Islet precursor cell (in vitro differentiated cells): ENCODE results near the gene COPG2.
A peak's percentile ranks its signal among the peaks of the same experiment; 100 is the strongest.
"Not testable (repeated sequence)": the region's sequence is repeated elsewhere in the genome, so short reads cannot be mapped to it uniquely, and the experiment has no call there.

ENCODE experiments used
- DNase-seq: peaks from one replicate; pipeline ENCODE4 v3.0.0-alpha.2; 2018

Gene COPG2

DNA sequence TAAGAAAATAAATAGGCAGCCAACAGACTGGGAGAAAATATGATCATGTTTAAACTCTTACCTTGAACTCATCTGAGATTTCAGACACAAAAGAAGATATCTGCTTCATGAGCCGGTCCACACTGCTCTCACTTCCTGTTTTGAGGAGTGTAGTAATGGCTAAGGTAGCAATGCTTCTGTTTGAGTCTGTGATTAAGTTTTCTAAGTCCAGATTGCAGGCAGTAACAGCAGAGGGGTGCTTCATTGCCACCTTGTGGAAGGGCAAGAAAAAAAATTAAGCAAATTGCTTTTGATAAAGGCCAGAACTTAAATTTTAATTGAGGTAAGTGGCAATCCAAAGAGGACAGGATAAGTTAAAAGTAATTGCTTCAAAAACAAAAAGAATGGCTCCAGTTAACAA is 107.6 kb downstream of the COPG2 start:
- no peak for DNase-seq

DNA sequence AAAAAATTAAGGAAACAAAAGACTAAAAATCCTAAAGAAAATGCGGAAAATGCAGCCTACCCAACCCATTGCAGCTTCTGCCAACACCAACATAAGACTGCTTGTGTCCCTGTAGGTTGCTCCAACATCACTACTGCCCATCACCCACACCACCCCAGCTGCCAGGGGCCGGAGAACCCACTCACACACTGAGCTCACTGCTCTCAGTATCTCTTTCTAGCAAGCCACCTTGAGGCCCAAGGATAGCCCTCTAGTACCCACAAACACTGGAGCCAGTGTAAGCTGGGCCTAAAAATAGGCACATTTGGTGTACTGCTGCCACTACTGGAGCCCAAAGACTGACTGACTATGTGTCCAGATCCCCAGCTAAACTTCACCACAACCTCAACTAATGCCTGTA is 109.4 kb downstream of the COPG2 start:
- no peak for DNase-seq

DNA sequence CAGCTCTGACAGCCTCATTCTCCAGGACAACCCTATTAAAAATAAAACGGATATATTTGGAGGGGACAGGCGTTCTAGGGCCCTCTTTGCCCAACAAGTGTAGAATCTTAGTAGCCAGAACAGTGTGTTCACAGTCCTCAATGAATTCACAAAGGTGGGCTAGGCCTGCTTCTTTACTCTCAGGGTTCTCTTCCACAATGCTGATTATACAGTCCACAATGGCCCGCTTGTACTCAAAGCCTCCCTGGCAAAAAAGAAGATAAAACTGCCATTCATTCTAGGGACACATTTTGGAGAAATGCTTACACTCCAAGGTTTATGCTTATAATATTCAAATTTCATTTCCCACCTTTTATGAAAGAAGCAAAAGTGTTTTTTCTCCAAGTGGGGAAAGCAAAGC is 114.1 kb downstream of the COPG2 start:
- no peak for DNase-seq

DNA sequence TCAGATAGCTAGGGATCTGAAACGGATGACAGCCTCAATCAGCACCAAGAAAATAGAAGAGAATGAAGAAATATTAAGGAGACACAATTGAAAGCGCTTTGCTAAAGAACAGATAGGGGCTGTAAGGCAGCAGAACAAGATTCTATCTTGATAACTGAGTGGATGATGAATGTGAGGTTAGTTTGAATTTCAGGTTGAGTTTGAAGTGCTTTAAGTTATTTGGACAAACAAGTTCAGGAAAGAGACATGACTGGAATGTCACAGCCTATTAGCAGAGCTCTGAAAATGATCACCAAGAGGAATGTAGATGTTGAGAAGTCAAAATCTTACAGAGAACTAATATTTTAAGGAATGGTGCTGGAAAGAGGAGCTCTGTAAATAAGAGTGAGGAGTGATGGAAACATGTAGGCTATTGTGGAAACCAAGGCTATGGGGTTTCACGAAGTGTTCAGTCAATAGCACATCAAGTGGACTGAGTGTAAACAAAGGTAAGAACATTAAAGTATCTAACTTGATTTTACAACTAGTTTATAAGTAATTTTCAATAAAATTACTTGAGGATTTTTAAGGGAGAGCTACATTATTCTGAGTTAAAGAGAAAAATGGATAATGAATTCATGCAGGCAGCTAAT is 115.0 kb downstream of the COPG2 start:
- DNase-seq: no peak

DNA sequence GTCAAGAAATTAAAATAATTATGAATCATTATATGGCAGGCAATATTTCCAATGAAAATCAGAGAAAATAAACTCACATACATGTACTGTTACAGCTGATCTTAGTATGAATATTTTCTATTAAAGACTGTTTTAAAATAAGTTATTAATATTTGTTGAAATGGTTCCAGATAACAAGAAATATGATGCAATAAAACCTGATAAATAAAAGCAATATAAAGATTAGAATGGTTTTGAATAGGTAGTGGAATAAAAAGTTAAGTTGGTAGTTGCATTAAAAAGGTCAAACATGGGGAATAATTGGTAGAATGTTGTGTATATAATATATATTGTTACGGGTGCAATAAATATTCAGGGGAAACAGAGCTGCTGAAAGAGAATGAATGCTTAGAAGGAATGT is 124.2 kb downstream of the COPG2 start:
- no peak for DNase-seq

DNA sequence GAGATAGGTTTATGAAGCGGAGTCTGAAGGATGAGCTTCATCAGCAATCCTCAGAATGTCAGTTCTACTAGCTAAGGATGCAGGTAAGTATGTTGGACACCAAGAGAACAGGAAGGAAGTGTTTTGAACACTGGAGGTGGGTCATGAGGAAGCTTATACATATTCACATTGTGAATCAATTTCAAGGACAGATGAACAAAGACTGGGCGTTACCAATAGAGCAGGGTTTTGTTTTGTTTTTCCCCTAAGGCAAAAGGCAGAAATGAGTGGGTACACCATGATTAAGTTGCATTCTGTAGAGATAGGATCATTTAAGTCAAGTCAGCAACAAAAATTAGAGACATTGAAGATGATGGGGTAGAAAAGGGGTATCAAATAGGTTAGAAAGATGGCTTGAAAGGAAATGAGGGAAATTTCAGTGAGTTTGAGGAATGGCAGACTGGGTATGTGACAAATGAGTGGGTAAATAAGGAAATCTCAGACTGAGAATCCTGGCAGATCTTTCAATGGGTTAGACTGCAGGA is 125.0 kb downstream of the COPG2 start:
- no peak for DNase-seq

DNA sequence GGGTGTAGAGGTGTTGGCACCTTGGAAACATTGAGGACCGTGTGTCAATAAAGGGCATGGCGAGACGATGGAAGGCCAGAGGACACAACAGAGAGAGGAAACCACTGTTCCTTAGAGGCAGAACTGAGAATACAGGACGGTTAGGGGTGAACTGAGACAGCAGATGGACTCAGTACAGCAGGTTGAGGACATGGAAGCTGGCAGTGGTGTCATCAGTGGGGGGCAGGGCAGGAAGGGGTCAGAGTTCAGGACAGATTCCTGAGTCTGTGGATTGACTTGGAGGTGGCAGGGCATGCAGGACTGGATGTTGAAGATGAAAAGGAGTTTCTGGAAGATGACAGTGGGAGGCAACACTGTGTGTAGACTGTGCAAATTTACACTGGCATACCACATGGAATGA is 126.3 kb downstream of the COPG2 start:
- DNase-seq: not testable (repeated sequence)

DNA sequence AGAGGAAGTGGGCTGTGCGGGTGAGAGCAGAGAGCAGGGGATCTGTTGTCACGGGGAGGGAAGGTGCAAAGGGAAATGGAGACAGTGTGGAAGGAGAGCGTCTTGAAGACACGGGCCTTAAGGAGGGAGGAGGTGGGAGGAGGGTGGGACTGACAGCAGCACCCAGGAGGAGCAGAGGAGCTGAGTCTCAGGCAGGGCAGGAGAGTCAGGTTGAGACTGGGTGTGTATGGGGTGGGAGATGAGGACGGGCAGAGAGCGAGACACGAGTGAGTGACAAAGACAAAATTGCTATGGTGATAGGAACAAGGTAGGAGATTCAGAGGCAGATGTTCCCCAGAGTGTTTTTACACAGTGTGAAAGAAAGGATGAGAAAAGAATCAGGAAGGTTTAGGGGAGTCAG is 127.3 kb downstream of the COPG2 start:
- DNase-seq: not testable (repeated sequence)

DNA sequence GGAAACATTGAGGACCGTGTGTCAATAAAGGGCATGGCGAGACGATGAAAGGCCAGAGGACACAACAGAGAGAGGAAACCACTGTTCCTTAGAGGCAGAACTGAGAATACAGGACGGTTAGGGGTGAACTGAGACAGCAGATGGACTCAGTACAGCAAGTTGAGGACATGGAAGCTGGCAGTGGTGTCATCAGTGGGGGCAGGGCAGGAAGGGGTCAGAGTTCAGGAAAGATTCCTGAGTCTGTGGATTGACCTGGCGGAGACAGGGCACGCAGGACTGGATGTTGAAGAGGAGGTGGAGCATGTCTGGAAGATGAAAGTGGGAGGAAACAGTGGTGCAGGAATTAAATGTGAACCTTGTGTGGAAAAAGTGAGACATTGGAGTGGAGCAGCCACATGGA is 130.7 kb downstream of the COPG2 start:
- not testable (repeated sequence) for DNase-seq

DNA sequence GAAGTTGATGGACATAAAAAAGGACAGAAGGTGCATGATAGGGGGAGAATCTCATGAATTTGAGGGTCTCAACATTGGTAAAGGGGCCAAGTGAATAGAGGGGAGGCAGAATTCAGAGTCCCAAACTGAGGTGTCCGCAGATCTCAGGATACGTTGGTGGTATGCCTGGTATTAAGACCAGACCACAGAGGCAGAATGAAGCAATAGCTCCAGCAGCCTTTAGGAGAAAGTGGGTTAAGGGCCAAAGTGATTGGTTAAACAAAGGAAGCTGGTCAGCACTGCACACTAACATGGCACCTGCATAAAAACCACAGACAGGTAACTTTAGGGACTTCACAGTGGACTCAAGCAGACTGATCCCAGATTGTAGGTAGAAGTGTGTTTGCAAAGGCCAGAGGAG is 139.1 kb downstream of the COPG2 start:
- DNase-seq: no peak

DNA sequence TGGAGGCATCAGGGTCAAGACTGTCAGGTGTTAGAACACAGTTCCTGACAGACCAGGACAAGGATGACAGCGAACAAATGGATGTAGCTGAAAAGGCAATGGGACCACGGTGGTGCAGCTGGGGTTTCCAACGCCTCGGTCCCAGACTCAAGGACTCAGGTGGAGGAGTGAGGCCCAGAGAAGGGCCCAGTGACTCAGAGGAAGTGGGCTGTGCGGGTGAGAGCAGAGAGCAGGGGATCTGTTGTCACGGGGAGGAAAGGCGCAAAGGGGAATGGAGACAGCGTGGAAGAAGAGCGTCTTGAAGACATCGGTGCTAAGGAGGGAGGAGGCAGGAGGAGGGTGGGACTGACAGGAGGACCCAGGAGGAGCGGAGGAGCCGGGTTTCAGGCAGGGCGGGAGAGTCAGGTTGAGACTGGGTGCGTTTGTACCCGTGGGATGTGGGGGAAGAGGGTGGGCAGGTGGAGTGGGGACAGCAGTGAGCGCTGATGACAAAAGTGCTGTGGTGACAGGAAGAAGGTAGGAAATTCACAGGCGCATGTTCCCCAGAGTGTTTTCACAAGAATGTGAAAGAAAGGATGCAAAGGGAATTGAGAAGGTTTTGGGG is 140.7 kb downstream of the COPG2 start:
- peak; percentile 29 for DNase-seq

DNA sequence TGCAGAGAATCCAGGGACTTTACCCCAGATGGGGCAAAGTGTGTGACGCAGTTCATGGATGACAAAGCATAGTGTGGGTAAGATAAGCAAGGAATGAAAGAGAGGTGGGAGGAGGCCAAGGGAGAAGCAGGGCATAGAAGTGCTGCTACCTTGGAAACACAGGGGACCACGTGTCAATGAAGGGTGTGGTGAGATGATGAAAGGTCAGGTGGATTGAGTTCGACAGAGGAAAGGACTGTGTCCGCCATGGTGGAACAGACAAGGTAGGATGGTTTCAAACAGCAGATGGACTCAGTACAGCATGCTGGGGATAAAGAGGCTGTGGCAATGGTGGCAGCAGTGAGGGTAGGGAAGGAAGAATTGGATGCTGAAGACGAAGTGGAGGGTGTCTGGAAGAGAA is 143.9 kb downstream of the COPG2 start:
- peak; percentile 19 for DNase-seq

DNA sequence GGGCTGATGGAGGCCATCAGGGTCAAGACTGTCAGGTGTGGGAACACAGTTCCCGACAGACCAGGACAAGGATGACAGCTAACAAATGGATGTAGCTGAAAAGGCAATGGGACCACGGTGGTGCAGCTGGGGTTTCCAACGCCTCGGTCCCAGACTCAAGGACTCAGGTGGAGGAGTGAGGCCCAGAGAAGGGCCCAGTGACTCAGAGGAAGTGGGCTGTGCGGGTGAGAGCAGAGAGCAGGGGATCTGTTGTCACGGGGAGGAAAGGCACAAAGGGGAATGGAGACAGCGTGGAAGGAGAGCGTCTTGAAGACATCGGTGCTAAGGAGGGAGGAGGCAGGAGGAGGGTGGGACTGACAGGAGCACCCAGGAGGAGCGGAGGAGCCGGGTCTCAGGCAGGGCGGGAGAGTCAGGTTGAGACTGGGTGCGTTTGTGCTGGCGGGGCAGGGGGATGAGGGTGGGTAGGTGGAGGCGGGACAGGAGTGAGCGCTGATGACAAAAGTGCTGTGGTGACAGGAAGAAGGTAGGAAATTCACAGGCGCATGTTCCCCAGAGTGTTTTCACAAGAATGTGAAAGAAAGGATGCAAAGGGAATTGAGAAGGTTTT is 144.9 kb downstream of the COPG2 start:
- DNase-seq: peak; percentile 31

DNA sequence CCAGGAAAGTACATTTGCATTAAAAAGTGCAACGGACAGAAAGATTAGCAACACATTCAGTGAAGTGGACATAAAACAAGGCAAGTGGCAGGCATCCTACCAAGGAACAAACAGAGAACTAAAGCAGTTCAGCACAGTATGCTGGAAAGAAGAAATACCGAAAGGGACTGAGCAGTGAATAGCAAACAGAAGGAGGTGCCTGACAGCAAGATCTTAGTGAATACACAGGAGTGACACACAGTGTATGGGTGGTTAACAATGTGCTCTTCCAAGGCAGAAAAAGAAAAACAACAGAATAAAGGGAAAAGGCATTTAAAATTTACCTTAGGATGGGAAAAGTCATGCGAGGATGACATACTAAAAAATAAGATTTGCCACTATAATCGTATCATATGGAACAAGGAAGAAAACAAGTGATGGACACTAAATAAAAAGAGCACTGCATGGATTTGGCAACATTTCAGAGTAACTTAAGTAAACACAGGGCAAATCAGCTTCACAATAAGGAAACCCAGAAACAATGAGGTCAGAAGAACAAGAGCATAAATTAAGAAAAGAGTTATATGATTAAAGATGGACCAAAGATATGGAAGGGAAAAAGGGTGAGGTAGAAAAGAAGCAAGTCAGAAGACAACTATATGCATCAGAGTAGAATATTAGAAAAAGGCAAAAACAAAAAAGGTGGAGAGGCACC is 147.1 kb downstream of the COPG2 start:
- DNase-seq: peak; percentile 9

DNA sequence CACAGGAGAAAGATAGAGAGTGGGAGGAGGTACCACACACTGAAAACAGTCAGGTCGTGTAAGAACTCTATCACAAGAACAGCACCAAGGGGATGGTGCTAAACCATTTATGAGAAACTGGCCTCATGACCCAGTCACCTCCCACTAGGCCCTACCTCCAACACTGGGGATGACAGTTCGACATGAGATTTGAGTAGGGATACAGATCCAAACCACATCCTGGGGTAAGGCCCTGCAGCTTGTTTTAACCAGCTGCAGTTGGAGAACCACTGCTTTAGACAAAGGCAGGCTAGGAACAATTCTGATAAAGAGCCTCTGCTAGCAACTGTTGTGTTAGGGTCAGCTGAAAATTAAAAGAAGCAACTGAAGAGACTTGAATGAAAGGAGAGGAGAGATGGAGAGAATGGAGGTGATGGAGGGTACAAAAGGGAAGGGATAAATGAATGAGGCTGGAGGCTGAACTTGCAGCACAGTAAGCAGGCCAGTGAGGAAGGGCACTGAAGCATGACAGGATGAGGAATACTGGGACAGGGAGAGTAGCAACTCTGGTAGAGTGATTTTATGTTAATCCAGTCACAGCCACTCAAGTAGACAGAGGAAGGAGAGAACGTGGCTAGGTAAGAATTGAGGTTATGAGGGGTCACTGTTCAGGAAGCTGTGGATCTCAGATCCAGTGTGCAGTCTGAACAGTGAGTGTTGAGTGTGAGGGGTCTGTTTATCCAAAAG is 153.1 kb downstream of the COPG2 start:
- no peak for DNase-seq

DNA sequence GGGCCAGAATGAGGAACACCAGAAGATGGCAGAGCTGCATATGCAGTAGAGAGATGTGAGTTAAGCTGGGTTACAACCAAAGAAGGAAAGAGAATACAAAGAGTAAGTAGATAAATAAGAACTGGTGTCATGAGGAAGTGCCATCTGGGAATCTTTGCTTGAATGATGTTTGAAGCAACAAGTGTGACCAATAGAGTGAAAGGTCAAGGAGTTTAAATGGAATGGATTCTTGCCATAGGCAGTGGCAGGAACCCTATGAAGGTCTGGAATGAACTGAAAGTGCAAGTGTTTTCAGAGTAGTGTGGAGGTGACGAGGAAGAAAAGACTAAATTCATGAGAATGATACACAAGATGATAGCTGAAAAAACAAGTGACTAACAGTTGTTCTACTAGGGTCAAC is 155.1 kb downstream of the COPG2 start:
- no peak for DNase-seq

DNA sequence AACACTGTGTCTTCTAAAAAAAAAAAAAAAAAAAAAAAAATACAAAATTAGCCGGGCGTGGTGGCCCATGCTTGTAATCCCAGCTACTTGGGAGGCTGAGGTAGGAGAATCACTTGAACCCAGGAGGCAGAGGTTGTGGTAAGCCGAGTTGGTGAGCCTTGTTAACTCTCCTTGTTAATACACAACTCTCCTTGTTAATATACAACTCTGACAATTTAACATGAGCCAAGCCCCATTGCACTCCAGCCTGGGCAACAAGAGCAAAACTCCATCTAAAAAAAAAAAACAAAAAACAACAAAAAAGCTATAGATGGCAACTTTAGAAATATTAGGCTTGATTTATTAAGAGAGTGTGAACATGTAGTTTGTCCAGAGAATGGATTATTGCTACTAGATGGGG is 156.5 kb downstream of the COPG2 start:
- not testable (repeated sequence) for DNase-seq

DNA sequence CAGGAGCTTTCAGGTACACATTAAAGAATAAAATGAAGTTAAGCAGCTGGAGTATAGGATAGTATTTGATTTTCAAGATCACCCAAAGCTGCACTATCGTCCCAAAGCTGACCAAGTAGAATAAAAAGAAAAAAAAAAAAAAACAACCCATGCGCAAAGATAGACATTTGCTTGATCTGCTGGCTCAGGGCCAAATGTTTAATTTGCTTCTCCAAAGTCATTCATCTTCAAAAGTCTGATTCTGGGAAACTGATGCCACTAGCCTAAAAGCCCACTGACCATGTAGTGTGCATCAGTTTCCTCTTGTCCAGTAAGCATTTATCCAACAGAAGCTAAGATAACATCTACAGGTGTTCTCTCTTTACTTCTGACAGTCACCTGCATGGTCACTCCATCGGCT is 162.2 kb downstream of the COPG2 start:
- DNase-seq: no peak

DNA sequence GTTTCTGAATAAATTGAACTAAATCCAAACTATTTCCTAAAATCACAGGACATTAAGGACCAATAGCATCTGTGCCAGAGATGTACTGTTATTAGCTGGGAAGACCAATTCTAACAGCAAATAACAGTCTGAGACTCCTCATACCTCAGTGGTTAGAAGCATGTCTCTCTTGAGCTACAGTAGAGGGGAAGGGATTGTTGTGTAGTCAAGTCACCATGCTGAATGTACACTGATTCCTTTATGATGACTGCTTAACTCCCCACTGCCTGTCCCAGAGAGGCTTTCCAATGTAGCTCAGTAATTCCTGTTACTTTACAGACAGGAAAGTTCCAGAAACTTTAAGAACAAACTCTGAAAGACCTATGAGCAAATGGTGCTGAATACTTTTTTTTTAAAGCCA is 162.8 kb downstream of the COPG2 start:
- no peak for DNase-seq

DNA sequence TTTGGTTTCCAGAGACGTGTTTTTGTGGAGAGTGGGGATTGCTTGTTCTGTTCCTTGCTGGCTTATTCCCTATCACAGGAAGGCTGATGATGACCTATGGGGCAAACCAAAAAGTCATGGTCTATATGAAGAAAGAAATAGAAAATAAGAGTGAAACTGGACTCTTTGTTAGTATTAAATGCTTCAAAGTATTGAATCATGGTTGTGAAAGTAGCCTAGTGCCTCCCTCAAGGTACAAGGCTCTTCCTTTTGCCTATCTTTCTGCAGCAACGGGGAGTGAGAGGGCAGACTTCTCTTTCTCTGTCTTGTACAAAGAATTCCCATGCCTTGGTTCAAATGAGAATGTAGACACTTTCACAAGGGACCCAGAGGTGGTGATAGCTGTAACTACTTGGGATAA is 167.6 kb downstream of the COPG2 start:
- no peak for DNase-seq

DNA sequence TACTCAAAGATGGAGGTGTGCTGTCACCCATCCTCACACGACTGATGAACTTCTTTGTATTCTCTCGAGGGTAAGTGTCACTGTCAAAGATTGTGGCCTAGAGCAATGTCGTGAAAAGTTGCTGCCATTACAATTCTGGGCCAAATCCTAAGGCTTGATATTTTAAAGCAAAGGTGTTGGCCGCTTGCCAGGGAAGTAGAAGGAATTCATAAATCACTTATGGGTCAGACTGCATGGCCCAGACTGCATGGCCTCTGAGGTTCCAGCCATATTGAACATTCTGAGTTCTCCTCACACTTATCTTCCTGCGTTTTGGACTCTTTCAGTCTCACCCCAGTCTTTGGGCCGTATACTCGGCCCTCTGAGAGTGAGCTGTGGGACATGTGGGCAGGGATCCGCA is 168.1 kb downstream of the COPG2 start:
- DNase-seq: no peak

DNA sequence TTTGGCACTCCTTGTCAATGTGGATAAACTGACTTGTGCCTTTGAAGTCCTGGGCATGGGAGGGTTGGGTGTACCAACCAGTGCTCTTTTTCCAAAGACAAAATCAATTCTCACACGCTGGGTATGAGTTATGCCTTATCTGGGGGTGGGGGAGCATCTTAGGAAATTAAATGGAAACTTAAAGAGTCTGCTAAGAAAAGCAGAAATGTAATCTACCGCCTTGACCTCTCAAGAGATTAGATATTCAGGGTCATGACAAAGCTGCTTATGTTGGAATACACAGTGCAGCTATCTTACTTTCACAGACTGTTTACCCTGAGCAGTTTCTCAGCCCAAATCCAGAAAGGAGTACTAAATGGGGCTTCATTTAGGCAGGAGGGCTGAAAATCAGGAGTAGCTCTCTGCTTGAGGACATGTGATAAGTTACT is 174.1 kb downstream of the COPG2 start:
- no peak for DNase-seq

DNA sequence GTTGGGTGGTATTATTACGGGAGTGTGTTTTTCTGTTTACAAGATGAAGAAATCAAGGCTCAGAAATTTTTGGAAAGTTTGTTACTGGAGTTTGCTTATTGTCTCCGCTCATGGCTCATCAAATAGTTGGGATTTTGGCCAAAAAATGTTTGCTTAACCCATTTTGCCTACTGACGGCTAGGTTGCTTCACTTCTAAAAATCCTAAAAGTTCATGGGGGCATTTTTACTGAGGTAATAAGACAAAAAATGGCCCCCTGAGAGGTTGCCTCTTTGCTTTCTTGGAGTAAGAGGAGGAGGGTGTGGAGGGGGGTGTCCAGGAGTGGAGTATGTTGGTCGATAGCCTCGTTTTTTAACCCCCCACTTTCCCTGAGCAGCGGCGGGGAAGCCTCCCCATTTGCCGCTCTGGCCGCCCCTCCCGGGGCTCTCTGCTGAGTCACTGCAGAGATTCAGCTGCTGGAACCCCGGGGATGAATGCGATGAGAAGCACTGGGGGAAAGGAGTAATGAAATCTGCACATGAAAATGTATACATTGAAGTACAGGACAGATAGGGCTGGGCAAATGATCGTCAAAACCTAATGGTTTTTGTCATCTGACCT is 175.2 kb downstream of the COPG2 start:
- no peak for DNase-seq
